Retinal pigment epithelial cell (primary cell): Measurements from ENCODE around the gene C10orf67.

Experiments
- DNase-seq: peaks from one replicate; pipeline ENCODE4 v3.0.0-alpha.2; 2010; ENCODE audit warnings: low read depth
- H3K4me3 ChIP-seq: 2 replicates; pipeline ENCODE4 v1.5.1; 2011; ENCODE audit warnings: mild to moderate bottlenecking, low read length, control low read depth, moderate library complexity
- TF ChIP-seq, protein P1 (sequence below): conservative IDR thresholded peaks from 2 replicates; pipeline ENCODE4 v1.5.1; 2011; ENCODE audit warnings: low read depth, low read length, control low read depth, inconsistent platforms

C10orf67 gene

DNA sequence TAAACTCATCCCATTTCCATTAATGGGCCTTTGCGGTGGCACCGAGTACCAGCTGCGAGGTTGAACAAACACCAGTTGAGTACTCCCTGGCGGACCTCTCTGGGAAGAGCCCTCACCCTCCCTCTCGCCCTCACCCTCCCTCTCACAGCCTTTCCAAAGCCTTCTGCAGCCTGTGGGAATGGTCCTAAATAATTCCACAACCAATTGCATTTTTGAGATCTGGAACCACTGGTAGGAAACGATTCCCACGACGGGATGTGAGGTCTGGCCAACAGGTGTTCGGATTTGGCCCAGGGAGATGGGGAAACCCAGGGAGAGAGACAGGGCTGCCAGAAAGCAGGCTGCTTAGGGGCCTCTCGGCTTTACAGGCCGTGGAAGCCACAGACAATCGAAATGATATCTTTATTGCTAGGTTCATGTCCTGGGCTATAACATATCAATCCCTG lies 147.2 kb downstream of the C10orf67 start:
- H3K4me3 ChIP-seq = no peak overlapping the region
- DNase-seq = no peak
- TF ChIP-seq, protein P1, sequence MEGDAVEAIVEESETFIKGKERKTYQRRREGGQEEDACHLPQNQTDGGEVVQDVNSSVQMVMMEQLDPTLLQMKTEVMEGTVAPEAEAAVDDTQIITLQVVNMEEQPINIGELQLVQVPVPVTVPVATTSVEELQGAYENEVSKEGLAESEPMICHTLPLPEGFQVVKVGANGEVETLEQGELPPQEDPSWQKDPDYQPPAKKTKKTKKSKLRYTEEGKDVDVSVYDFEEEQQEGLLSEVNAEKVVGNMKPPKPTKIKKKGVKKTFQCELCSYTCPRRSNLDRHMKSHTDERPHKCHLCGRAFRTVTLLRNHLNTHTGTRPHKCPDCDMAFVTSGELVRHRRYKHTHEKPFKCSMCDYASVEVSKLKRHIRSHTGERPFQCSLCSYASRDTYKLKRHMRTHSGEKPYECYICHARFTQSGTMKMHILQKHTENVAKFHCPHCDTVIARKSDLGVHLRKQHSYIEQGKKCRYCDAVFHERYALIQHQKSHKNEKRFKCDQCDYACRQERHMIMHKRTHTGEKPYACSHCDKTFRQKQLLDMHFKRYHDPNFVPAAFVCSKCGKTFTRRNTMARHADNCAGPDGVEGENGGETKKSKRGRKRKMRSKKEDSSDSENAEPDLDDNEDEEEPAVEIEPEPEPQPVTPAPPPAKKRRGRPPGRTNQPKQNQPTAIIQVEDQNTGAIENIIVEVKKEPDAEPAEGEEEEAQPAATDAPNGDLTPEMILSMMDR = no peak

DNA sequence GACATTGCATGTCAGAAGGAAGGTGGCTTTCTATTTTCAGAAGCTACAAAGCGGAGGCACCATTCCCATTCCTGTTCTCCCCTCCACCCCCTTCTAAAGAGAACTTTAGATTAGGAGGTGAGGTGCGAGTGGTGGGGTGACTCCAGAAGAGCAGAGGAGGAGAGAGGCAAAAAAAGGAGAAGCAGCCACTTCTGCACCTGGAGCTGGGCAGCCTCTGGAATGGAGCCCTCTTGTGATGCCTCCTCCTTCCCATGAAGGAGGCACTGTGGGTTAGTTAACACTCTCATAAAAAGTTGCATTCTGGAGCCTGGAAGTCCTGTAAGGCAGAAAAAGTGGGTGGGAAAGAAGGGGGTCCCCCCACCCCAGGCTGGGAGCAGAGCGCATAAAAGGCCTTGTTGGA lies 147.7 kb downstream of the C10orf67 start:
- no peak overlapping the region for H3K4me3 ChIP-seq
- TF ChIP-seq, protein P1 = no peak
- no peak for DNase-seq

DNA sequence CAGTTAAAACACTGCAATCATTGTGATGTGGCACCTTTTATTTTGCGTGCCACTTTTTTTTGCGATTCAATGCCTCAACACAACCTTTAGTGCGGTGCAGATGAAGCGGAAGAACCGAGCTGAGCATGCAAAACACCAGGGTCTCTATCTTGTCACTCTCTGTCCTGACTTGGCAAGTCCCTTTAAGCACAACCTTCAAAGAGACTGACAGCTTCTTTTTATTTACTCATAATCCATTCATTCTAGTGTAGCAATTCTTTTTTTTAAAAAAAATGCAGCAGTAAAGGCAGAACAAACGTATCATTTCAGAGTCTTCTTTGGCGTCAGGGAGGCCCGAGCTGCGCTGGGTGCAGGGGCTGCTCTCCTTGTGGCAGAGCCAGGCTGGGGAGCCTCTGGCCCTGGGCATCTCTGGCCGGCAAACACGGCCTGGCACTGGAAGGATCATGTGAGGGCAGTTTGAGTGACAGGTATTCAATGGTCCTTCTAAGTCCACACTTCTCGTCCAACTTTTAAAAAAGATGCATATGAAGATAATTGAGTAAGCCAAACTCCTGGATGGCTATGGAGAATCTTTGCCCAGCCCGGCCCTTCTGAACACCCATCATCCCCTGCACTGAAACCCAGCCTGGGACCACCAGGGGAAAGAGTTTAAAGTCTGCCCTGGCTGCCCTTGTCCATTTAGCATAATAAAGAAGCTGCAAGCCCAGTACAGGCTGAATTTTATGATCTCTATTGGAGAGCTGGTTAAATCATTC lies 148.6 kb downstream of the C10orf67 start:
- H3K4me3 ChIP-seq = no peak overlapping the region
- DNase-seq = no peak
- TF ChIP-seq, protein P1 = no peak

DNA sequence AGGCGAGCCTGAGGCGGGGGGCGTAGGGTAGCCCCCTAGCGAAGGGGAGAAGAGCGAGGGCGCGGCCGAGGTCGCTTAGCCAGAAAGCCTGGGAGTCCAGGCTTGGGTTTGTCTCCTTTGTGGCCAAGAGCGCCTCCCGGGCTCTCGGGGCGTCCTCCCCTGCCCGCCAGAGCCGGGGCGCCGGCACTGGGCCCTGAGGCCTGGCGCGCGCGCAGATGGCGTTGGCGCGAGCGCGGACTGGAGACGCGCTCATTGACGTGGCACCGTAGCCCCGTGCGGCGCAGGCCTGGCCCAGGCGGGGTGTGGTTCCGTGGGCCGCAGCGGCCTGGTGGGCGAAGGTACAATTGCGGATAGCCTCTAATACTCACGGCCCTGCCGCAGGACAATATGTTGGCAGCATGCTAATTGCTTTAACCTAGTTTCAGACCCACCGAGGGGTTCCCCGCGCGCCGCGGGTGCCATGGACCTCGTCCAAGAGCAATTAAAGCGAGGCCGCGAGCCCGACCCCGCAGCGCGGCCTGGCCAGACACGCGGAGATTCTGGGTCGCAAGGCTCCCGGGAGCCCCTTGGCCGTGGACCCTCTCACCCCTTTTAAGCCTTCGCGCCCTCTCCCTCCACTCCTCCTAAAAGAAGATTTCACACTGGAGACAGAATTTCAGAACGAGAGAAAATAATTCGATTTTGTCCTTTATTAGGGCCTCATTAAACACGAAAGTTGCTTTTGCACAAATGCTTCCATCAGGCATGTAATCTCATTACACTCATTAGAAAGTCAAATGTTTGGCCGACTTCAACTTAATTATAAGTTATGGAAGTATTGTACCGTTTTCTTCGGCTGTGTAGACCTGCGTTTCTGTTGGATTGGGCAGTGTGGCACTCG lies 149.4 kb downstream of the C10orf67 start:
- TF ChIP-seq, protein P1 = no peak
- no peak for DNase-seq
- no peak overlapping the region for H3K4me3 ChIP-seq

DNA sequence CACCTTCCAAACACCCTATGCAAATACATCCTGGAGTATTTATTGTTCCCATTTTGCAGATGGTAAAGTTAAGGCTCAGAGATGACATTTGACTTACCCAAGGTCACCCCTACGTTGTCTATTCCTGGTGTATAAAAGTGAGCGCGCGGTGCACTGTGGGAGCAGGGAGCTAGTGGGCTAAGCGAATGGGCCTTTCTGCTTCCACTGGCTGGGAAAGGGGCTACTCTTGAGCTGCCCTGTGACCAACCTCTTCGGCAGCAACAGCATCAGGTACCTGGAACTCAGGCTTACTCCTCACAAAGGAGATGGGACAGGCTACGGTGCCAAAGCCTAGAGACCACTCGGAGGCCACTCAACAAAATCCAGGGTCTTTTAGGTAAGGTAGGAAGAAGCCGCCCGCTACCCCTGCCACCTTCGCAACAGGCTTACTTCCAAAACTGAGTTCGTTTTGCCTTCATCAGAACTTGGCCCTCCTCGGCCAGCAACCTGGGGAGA lies 150.1 kb downstream of the C10orf67 start:
- TF ChIP-seq, protein P1 = no peak

DNA sequence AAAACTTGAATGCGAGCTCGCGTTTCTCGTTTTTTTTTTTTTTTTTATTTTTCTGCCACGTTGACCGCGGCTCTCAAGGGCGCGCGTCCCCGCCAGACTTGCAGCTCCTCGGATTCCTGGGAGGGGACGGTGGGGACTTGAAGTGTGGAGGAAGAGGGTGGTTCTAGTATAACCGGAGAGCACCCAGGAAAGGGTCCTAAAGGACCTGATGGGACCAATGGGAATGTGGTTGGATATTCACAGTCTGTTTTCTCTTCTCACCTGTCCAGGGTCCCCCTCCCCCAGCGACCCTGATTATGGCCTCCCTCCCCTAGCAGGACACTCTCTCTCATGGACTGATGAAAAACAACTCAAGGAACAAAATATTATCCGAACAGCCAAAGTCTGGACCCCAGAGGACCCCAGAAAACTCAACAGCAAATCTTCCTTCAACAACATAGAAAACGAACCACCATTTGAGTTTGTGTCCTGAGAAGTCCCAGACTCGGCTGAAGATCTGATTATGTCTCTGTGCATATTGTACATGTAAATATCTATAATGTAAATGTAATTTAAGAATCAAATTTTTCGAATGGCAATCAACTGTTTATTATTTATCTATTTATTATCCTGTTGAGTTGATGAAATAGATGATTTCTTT lies 151.0 kb downstream of the C10orf67 start:
- TF ChIP-seq, protein P1 = no peak
- DNase-seq = no peak
- H3K4me3 ChIP-seq = no peak overlapping the region

More for the DNA sequence above, 150.1 kb downstream of the C10orf67 start:
- DNase-seq = no peak
- H3K4me3 ChIP-seq = no peak overlapping the region
